ENCODE measurements around the gene TOB2.
A peak's percentile ranks its signal among the peaks of the same experiment; 100 is the strongest.
"Not testable (repeated sequence)": the region's sequence is repeated elsewhere in the genome, so short reads cannot be mapped to it uniquely, and the experiment has no call there.

TOB2 gene

GRCh38 chr22:41461901-41462300 is 15.3 kb upstream of the TOB2 start:
- DNase-seq, result no peak

- DNase-seq, result not testable (repeated sequence)
These were observed 13.5 kb upstream of the TOB2 start for GRCh38 chr22:41460071-41460470.

- DNase-seq, result no peak
These were observed 12.8 kb upstream of the TOB2 start for GRCh38 chr22:41459431-41459830.

- no peak for DNase-seq
These were observed 11.6 kb upstream of the TOB2 start for GRCh38 chr22:41458161-41458728.

- peak; percentile 99 for DNase-seq
These were observed 1.7 kb upstream of the TOB2 start for GRCh38 chr22:41448189-41448808.

GRCh38 chr22:41447435-41448188 is 1.0 kb upstream of the TOB2 start:
- DNase-seq, result no peak

- DNase-seq, result no peak
These were observed 522 bp downstream of the TOB2 start for GRCh38 chr22:41446057-41446501.

GRCh38 chr22:41445129-41446056 is 1.2 kb downstream of the TOB2 start:
- DNase-seq, result no peak

GRCh38 chr22:41444360-41445128 is 2.1 kb downstream of the TOB2 start:
- peak; percentile 86 for DNase-seq

- no peak for DNase-seq
These were observed 4.3 kb downstream of the TOB2 start for GRCh38 chr22:41442240-41442792.

GRCh38 chr22:41440511-41440910 is 6.1 kb downstream of the TOB2 start:
- DNase-seq, result not testable (repeated sequence)

GRCh38 chr22:41437198-41437597 is 9.4 kb downstream of the TOB2 start:
- no peak for DNase-seq

- no peak for DNase-seq
These were observed 10.1 kb downstream of the TOB2 start for GRCh38 chr22:41436322-41437113.

GRCh38 chr22:41435560-41435959 is 11.0 kb downstream of the TOB2 start:
- DNase-seq, result no peak

- not testable (repeated sequence) for DNase-seq
These were observed 12.1 kb downstream of the TOB2 start for GRCh38 chr22:41434361-41435003.

GRCh38 chr22:41433480-41433879 is 13.1 kb downstream of the TOB2 start:
- DNase-seq, result not testable (repeated sequence)

- DNase-seq, result no peak
These were observed 14.9 kb downstream of the TOB2 start for GRCh38 chr22:41431656-41432055.

GRCh38 chr22:41429951-41430332 is 16.7 kb downstream of the TOB2 start:
- no peak for DNase-seq

- no peak for DNase-seq
These were observed 17.2 kb downstream of the TOB2 start for GRCh38 chr22:41429232-41429950.

Measured in NCI-H1436 treated with DMSO at 0.1 percent for 48 hours (cell line).